Measurements from ENCODE around the gene SUPT3H. TPM values are rescaled to one million over a fixed set of nuclear protein-coding genes. Genes with fewer than 3 reads are reported as not detected.
A peak's percentile ranks its signal among the peaks of the same experiment; 100 is the strongest.

SUPT3H gene
- total and polyA plus RNA-seq, 7 experiments from 2014 or later: 8.0 to 16.0 (median 12.7) TPM

DNA sequence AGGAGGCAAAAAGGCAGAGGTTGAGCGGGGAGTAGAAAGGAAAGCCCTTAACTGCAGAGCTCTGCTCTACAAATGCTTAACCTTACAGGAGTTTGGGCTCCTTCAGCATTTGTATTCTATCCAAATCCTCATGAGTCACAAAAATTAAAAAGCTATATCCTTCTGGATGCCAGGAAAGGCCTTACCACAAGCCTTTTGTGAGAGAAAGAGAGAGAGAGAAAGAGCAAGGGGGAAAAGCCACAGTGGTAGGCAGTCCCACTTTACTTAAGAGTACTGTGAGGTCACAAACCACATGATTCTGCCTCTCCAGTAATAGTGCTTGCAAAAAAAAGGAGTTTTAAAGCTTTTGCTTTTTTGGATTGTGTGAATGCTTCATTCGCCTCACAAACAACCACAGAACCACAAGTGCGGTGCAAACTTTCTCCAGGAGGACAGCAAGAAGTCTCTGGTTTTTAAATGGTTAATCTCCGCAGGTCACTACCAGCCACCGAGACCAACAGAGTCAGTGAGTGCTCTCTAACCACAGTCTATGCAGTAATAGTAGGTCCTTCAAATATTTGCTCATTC lies 49.7 kb downstream of the SUPT3H start, which contains the start of gene RUNX2:
Gene RUNX2 (plus strand): TSS at position 375 of the 567 bp plus-strand sequence. CDS start 397 bp downstream, outside the sequence.
- Histone ChIP-seq H3K4me3 (ENCODE audit: low read length) (peak within 1 kb of the TSS; percentile 25), H3K4me1 (ENCODE audit: control insufficient read depth in 2 of 2, insufficient read depth in 2 of 2, low read length in 2 of 2) (peaks cover 6 to 28% of the 10 kb centered on the region in 2 donors), H3K27ac (ENCODE audit: low read depth, low read length) (peak within 1 kb of the TSS; percentile 28), H3K36me3 (ENCODE audit: control insufficient read depth in 2 of 3, insufficient read depth in 3 of 3, low read length in 3 of 3) (no peaks in the 10 kb centered on the region), H3K9me3 (ENCODE audit: control insufficient read depth in 2 of 3, low read length in 3 of 3) (no peaks in the 10 kb centered on the region), H3K27me3 (ENCODE audit: control insufficient read depth in 2 of 2, insufficient read depth in 2 of 2, low read length in 2 of 2) (no peaks in the 10 kb centered on the region)
- no peaks in the 10 kb centered on the region for H3K27me3 Mint-ChIP-seq
- H3K4me1 Mint-ChIP-seq: peaks cover 26 to 85% (median 63%) of the 10 kb centered on the region in 7 donors
- peak within 1 kb of the TSS; percentile 61 to 87 (median 78) for H3K4me3 Mint-ChIP-seq
- ChIA-PET POLR2A (interaction anchor here (0.9 to 2.6 kb wide), 6 partner anchors 12 to 291 kb away, joined by 3 to 12 read pairs (median 4); partner anchors contain the start of gene SUPT3H), CTCF (interaction anchor here (0.6 to 2.7 kb wide), 3 partner anchors 11 to 90 kb away, joined by 3 to 7 read pairs (median 4); no protein-coding TSS in a partner anchor)
- DNase-seq (peak in 5 of 9 donors; percentile 7 to 20 (median 14)), ATAC-seq (peak; percentile 74)
- H3K9me3 Mint-ChIP-seq: peaks cover 0 to 2% (median 0%) of the 10 kb centered on the region in 11 donors
- peak within 1 kb of the TSS; percentile 33 to 89 (median 73) for H3K27ac Mint-ChIP-seq
- peaks cover 0 to 3% (median 0%) of the 10 kb centered on the region in 5 donors for H3K36me3 Mint-ChIP-seq
- intact Hi-C loops (cut with micrococcal nuclease): loop anchor here in 1 of 2 donors (1.0 to 2.0 kb wide), 2 partner anchors 10 to 17 kb away; no protein-coding TSS in a partner anchor

- ChIA-PET CTCF (interaction anchor here (0.6 to 1.0 kb wide), 2 partner anchors 13 to 92 kb away, joined by 3 read pairs; no protein-coding TSS in a partner anchor), POLR2A (interaction anchor here (1.0 to 2.6 kb wide), 5 partner anchors 13 to 171 kb away, joined by 3 to 12 read pairs (median 6); partner anchors contain the start of gene SUPT3H)
- ATAC-seq: no peak
- H3K27me3 ChIP-seq (ENCODE audit: control insufficient read depth in 2 of 2, insufficient read depth in 2 of 2, low read length in 2 of 2): no peaks in the 10 kb centered on the region
- DNase-seq: no peak
- H3K9me3 Mint-ChIP-seq: peaks cover 0 to 2% (median 0%) of the 10 kb centered on the region in 11 donors
- no peaks in the 10 kb centered on the region for H3K36me3 ChIP-seq (ENCODE audit: control insufficient read depth in 2 of 3, insufficient read depth in 3 of 3, low read length in 3 of 3)
- H3K4me3 ChIP-seq (ENCODE audit: low read length): no peak overlapping the region
- peaks cover 6 to 34% of the 10 kb centered on the region in 2 donors for H3K4me1 ChIP-seq (ENCODE audit: control insufficient read depth in 2 of 2, insufficient read depth in 2 of 2, low read length in 2 of 2)
- intact Hi-C loops (cut with micrococcal nuclease): no loop called here
- H3K9me3 ChIP-seq (ENCODE audit: control insufficient read depth in 2 of 3, low read length in 3 of 3): no peaks in the 10 kb centered on the region
- no peak overlapping the region for H3K27ac ChIP-seq (ENCODE audit: low read depth, low read length)
- H3K27me3 Mint-ChIP-seq: no peaks in the 10 kb centered on the region
- H3K36me3 Mint-ChIP-seq: peaks cover 0 to 3% (median 0%) of the 10 kb centered on the region in 5 donors
- peaks cover 28 to 87% (median 66%) of the 10 kb centered on the region in 7 donors for H3K4me1 Mint-ChIP-seq
- H3K4me3 Mint-ChIP-seq: peak overlapping the region in 4 of 10 donors; percentile 75 to 87 (median 82)
- peak overlapping the region in 7 of 9 donors; percentile 3 to 89 (median 65) for H3K27ac Mint-ChIP-seq
Measured at GRCh38 chr6:45326698-45327417, 50.9 kb downstream of the SUPT3H start.

DNA sequence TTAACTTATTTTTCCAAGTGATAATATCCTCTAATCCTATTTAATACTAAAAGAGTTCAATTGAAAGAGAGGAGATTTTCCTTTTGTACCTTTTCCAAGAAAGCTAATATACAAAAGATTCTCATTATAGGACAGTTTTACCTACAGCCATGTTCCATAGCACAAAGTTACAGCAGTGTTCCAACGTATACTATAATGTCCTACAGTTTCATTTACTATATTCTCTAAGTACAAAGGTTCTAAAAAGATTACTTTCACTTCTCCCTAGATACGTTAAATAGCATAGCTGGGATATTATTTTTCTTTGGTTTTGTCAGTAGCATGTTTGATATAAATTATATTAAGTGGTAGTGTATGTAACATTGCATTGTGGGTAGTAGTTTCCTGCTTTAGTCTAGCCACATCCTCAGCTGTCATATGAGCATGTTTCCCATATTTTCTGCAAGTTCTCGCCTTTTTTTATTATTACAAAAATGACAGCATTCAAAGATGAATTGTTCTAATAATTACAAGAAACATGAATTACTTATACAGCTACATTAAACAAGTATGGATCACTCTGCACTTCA lies 54.0 kb downstream of the SUPT3H start:
- intact Hi-C loops (cut with micrococcal nuclease): loop anchor here in 1 of 2 donors (1.0 to 5.0 kb wide), 4 partner anchors 9 to 666 kb away; no protein-coding TSS in a partner anchor
- DNase-seq (peak in 6 of 9 donors; percentile 27 to 47 (median 44)), ATAC-seq (peak; percentile 75)
- peak overlapping the region; percentile 31 to 80 (median 73) for H3K4me3 Mint-ChIP-seq
- H3K27ac Mint-ChIP-seq: peak overlapping the region in 8 of 9 donors; percentile 58 to 87 (median 72)
- H3K4me1 Mint-ChIP-seq: peaks cover 31 to 66% (median 47%) of the 10 kb centered on the region in 7 donors
- ChIA-PET POLR2A (interaction anchor here (0.9 to 1.7 kb wide), 4 partner anchors 14 to 54 kb away, joined by 3 to 11 read pairs (median 6); partner anchors contain the start of gene SUPT3H), CTCF (interaction anchor here (0.5 to 1.6 kb wide), 4 partner anchors 10 to 391 kb away, joined by 3 to 7 read pairs (median 4); partner anchors contain the start of gene SUPT3H)
- Histone ChIP-seq H3K4me3 (ENCODE audit: low read length) (no peak overlapping the region), H3K4me1 (ENCODE audit: control insufficient read depth in 2 of 2, insufficient read depth in 2 of 2, low read length in 2 of 2) (peaks cover 6 to 31% of the 10 kb centered on the region in 2 donors), H3K27ac (ENCODE audit: low read depth, low read length) (peak overlapping the region; percentile 31), H3K27me3 (ENCODE audit: control insufficient read depth in 2 of 2, insufficient read depth in 2 of 2, low read length in 2 of 2) (no peaks in the 10 kb centered on the region), H3K9me3 (ENCODE audit: control insufficient read depth in 2 of 3, low read length in 3 of 3) (no peaks in the 10 kb centered on the region), H3K36me3 (ENCODE audit: control insufficient read depth in 2 of 3, insufficient read depth in 3 of 3, low read length in 3 of 3) (no peaks in the 10 kb centered on the region)
- no peaks in the 10 kb centered on the region for H3K27me3 Mint-ChIP-seq
- peaks cover 0 to 2% (median 0%) of the 10 kb centered on the region in 11 donors for H3K9me3 Mint-ChIP-seq
- peaks cover 0 to 2% (median 0%) of the 10 kb centered on the region in 5 donors for H3K36me3 Mint-ChIP-seq

DNA sequence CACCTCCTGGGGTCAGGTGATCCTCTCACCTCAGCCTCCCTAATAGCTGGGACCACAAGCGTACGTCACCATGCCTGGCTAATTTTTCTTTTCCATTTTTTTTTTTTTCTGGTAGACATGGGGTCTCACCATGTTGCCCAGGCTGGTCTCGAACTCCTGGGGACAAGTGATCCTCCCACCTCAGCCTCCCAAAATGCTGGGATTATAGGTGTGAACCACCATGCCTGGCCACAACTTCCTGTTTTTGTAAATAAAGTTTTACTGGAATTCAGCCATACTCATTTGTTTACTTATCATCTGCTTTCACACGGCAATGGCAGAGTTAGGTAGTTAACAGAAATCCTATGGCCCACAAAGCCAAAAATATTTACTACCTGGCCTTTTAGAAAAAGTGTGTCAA lies 57.4 kb downstream of the SUPT3H start:
- Mint-ChIP-seq H3K36me3 (peaks cover 6 to 16% (median 8%) of the 10 kb centered on the region in 5 donors), H3K27ac (no peak overlapping the region), H3K4me1 (peaks cover 18 to 48% (median 31%) of the 10 kb centered on the region in 7 donors), H3K27me3 (no peaks in the 10 kb centered on the region), H3K4me3 (no peak overlapping the region), H3K9me3 (peaks cover 0 to 8% (median 1%) of the 10 kb centered on the region in 11 donors)
- ATAC-seq (no peak), DNase-seq (no peak)
- intact Hi-C loops (cut with micrococcal nuclease): loop anchor here in 1 of 2 donors (5.0 kb wide), 1 partner anchor 663 kb away; no protein-coding TSS in a partner anchor
- ChIA-PET CTCF (no interaction called here), POLR2A (interaction anchor here (0.7 kb wide), 1 partner anchor 170 kb away, joined by 3 read pairs; no protein-coding TSS in a partner anchor)
- Histone ChIP-seq H3K9me3 (ENCODE audit: control insufficient read depth in 2 of 3, low read length in 3 of 3) (no peaks in the 10 kb centered on the region), H3K4me1 (ENCODE audit: control insufficient read depth in 2 of 2, insufficient read depth in 2 of 2, low read length in 2 of 2) (peaks cover 6 to 20% of the 10 kb centered on the region in 2 donors), H3K4me3 (ENCODE audit: low read length) (no peak overlapping the region), H3K36me3 (ENCODE audit: control insufficient read depth in 2 of 3, insufficient read depth in 3 of 3, low read length in 3 of 3) (no peaks in the 10 kb centered on the region), H3K27me3 (ENCODE audit: control insufficient read depth in 2 of 2, insufficient read depth in 2 of 2, low read length in 2 of 2) (no peaks in the 10 kb centered on the region), H3K27ac (ENCODE audit: low read depth, low read length) (no peak overlapping the region)

- peak overlapping the region in 4 of 10 donors; percentile 35 to 79 (median 62) for H3K4me3 Mint-ChIP-seq
- no peaks in the 10 kb centered on the region for H3K27me3 Mint-ChIP-seq
- H3K4me3 ChIP-seq (ENCODE audit: low read length): no peak overlapping the region
- intact Hi-C loops (cut with micrococcal nuclease): loop anchor here (5.0 to 10.0 kb wide), 4 partner anchors 108 to 379 kb away; no protein-coding TSS in a partner anchor
- ATAC-seq (no peak), DNase-seq (no peak)
- peaks cover 12 to 63% (median 22%) of the 10 kb centered on the region in 5 donors for H3K36me3 Mint-ChIP-seq
- CTCF ChIA-PET: no interaction called here
- no peaks in the 10 kb centered on the region for H3K27me3 ChIP-seq (ENCODE audit: control insufficient read depth in 2 of 2, insufficient read depth in 2 of 2, low read length in 2 of 2)
- POLR2A ChIA-PET: no interaction called here
- H3K9me3 Mint-ChIP-seq: peaks cover 4 to 39% (median 13%) of the 10 kb centered on the region in 11 donors
- H3K4me1 ChIP-seq (ENCODE audit: control insufficient read depth in 2 of 2, insufficient read depth in 2 of 2, low read length in 2 of 2): peaks cover 14 to 33% of the 10 kb centered on the region in 2 donors
- no peaks in the 10 kb centered on the region for H3K36me3 ChIP-seq (ENCODE audit: control insufficient read depth in 2 of 3, insufficient read depth in 3 of 3, low read length in 3 of 3)
- peaks cover 40 to 73% (median 60%) of the 10 kb centered on the region in 7 donors for H3K4me1 Mint-ChIP-seq
- H3K27ac ChIP-seq (ENCODE audit: low read depth, low read length): no peak overlapping the region
- peak overlapping the region in 2 of 9 donors; percentile 56 to 79 for H3K27ac Mint-ChIP-seq
- H3K9me3 ChIP-seq (ENCODE audit: control insufficient read depth in 2 of 3, low read length in 3 of 3): no peaks in the 10 kb centered on the region
Measured at GRCh38 chr6:45314146-45314545, 63.6 kb downstream of the SUPT3H start.

Data from naive thymus-derived CD4-positive, alpha-beta T cell (primary cell).